Chondrocyte (in vitro differentiated cells): ENCODE measurements around the gene SRMS. TPM values are rescaled to one million over a fixed set of nuclear protein-coding genes. Genes with fewer than 3 reads are reported as not detected.
"Not testable (repeated sequence)": the region's sequence is repeated elsewhere in the genome, so short reads cannot be mapped to it uniquely, and the experiment has no call there.

Source experiments
- DNase-seq: peaks from one replicate; pipeline ENCODE4 v3.0.0; 2021; ENCODE audit warnings: mixed read lengths, low spot score
- H3K27ac Mint-ChIP-seq: one replicate; pipeline ENCODE4 v1.8.0; 2021; ENCODE audit warnings: mild to moderate bottlenecking, moderate library complexity, mixed read lengths; ENCODE audit not compliant: unreplicated experiment
- H3K27me3 Mint-ChIP-seq: 2 replicates; pipeline ENCODE4 v1.8.0; 2021; ENCODE audit warnings: low read depth, mixed read lengths
- H3K36me3 Mint-ChIP-seq: 2 replicates; pipeline ENCODE4 v1.8.0; 2021; ENCODE audit warnings: low read depth, mixed read lengths
- H3K4me1 Mint-ChIP-seq: 2 replicates; pipeline ENCODE4 v1.8.0; 2021; ENCODE audit warnings: low read depth, mild to moderate bottlenecking, mixed read lengths
- H3K4me3 Mint-ChIP-seq: one replicate; pipeline ENCODE4 v1.8.0; 2021; ENCODE audit warnings: mild to moderate bottlenecking, moderate library complexity, mixed read lengths; ENCODE audit not compliant: unreplicated experiment
- H3K9me3 Mint-ChIP-seq: 2 replicates; pipeline ENCODE4 v1.8.0; 2021; ENCODE audit warnings: low read depth, mixed read lengths
- CTCF ChIP-seq: fragments of 200-600 bp; sonication (generic); IDR thresholded peaks from 2 replicates; pipeline ENCODE4 v1.5.0; 2021; ENCODE audit warnings: antibody characterized with exemption, mild to moderate bottlenecking, moderate library complexity
- total RNA-seq: library from RNA; stranded (reverse); gene quantifications from 3 replicates; pipeline ENCODE4 v1.2.1, GENCODE V29; 2021

SRMS gene
- total RNA-seq, 1 donor from 2014 or later: not detected

- Mint-ChIP-seq H3K4me3 (no peak overlapping the region), H3K27ac (no peak overlapping the region), H3K4me1 (no peaks in the 10 kb centered on the region), H3K36me3 (peaks cover 4% of the 10 kb centered on the region), H3K27me3 (no peaks in the 10 kb centered on the region), H3K9me3 (no peaks in the 10 kb centered on the region)
- no peak for TF ChIP-seq CTCF
- DNase-seq: no peak
Measured at GRCh38 chr20:63560856-63561609, 13.5 kb upstream of the SRMS start.

- no peak for DNase-seq
- Mint-ChIP-seq H3K27me3 (no peaks in the 10 kb centered on the region), H3K36me3 (peaks cover 4% of the 10 kb centered on the region), H3K4me1 (no peaks in the 10 kb centered on the region), H3K4me3 (no peak overlapping the region), H3K9me3 (no peaks in the 10 kb centered on the region), H3K27ac (no peak overlapping the region)
- TF ChIP-seq CTCF: no peak
Measured at GRCh38 chr20:63560333-63560805, 12.8 kb upstream of the SRMS start.

- not testable (repeated sequence) for H3K36me3 Mint-ChIP-seq, H3K9me3 Mint-ChIP-seq, DNase-seq, H3K4me1 Mint-ChIP-seq, H3K27me3 Mint-ChIP-seq, H3K27ac Mint-ChIP-seq, H3K4me3 Mint-ChIP-seq
Measured at GRCh38 chr20:63559485-63560332, 12.2 kb upstream of the SRMS start.

- Mint-ChIP-seq H3K27ac (no peak overlapping the region), H3K27me3 (no peaks in the 10 kb centered on the region), H3K4me3 (no peak overlapping the region), H3K9me3 (no peaks in the 10 kb centered on the region), H3K36me3 (peaks cover 4% of the 10 kb centered on the region), H3K4me1 (no peaks in the 10 kb centered on the region)
- no peak for TF ChIP-seq CTCF
- DNase-seq: no peak
Measured at GRCh38 chr20:63558804-63559484, 11.4 kb upstream of the SRMS start.

- DNase-seq: no peak
- Mint-ChIP-seq H3K4me1 (no peaks in the 10 kb centered on the region), H3K9me3 (no peaks in the 10 kb centered on the region), H3K4me3 (no peak overlapping the region), H3K27me3 (no peaks in the 10 kb centered on the region), H3K36me3 (peaks cover 4% of the 10 kb centered on the region), H3K27ac (no peak overlapping the region)
- TF ChIP-seq CTCF: no peak
Measured at GRCh38 chr20:63557481-63557891, 9.9 kb upstream of the SRMS start.
